Adrenal gland (tissue), 12 donors: ENCODE results near the gene SRSF12. TPM values are rescaled to one million over a fixed set of nuclear protein-coding genes. Genes with fewer than 3 reads are reported as not detected.
"Not testable (repeated sequence)": the region's sequence is repeated elsewhere in the genome, so short reads cannot be mapped to it uniquely, and the experiment has no call there.

Source experiments
- DNase-seq, 7 donors: peaks; one replicate each; pipeline ENCODE4 v3.0.0-alpha.2; 2019 to 2020
- H3K27ac ChIP-seq, 5 donors: fragments of 200-600 bp; sonication (generic) in 4 of 5; 1 replicate in 3 of 5; 2 replicates in 2 of 5; pipeline versions ENCODE4 v1.5.1 to v1.8.0; 2016 to 2020; ENCODE audit warnings: mild to moderate bottlenecking in 1 of 5
- H3K27me3 ChIP-seq: fragments of 200-600 bp; 2 replicates; pipeline ENCODE4 v1.8.0; 2021
- H3K36me3 ChIP-seq, 2 donors: fragments of 200-600 bp; replicated peaks in 1 of 2; 1 replicate in 1 of 2; 2 replicates in 1 of 2; pipeline versions ENCODE4 v1.5.1 to v1.8.0; 2018 to 2022
- H3K4me1 ChIP-seq, 2 donors: fragments of 200-600 bp; replicated peaks in 1 of 2; 1 replicate in 1 of 2; 2 replicates in 1 of 2; pipeline versions ENCODE4 v1.5.1 to v1.8.0; 2018 to 2021
- H3K4me3 ChIP-seq, 4 donors: fragments of 200-600 bp; sonication (generic) in 3 of 4; one replicate each; pipeline ENCODE4 v1.5.1; 2016 to 2018
- H3K9me3 ChIP-seq, 3 donors: fragments of 200-600 bp; sonication (generic) in 1 of 3; replicated peaks in 1 of 3; 1 replicate in 2 of 3; 2 replicates in 1 of 3; pipeline versions ENCODE4 v1.5.1 to v1.8.0; 2016 to 2021
- CTCF ChIP-seq, 6 experiments: fragments of 450-650 bp in 4 of 6; fragments of 200-600 bp in 2 of 6; sonication (generic) in 1 of 6; IDR thresholded peaks; 1 replicate in 5 of 6; 2 replicates in 1 of 6; pipeline versions ENCODE4 v1.5.1 to v1.8.0; 2016 to 2021; ENCODE audit warnings: antibody characterized with exemption in 6 of 6, mild to moderate bottlenecking in 2 of 6, moderate library complexity in 1 of 6
- POLR2A ChIP-seq, 2 donors: fragments of 450-650 bp; IDR thresholded peaks; one replicate each; pipeline ENCODE4 v1.6.1; 2017; ENCODE audit warnings: antibody characterized with exemption in 2 of 2, mild to moderate bottlenecking in 2 of 2, moderate library complexity in 1 of 2
- WGBS, 4 donors: extraction: QIAGEN DNeasy Blood & Tissue Kit in 2 of 4; methylation state at CpG; one replicate each; pipeline versions ENCODE4 v1.1.5 to v1.1.7; 2013 to 2017; 5-methylcytosine and 5-hydroxymethylcytosine counted together
- intact Hi-C, 2 donors: fragments of 100-400 bp; cut with DNase I; formaldehyde crosslinking; loops; one replicate each; pipeline versions ENCODE4 v1.14.1 to v1.15.0; 2022 to 2023
- polyA plus RNA-seq, 3 donors: library from polyadenylated mRNA; stranded (reverse); fragments of 200-250 nt in 2 of 3; fragments of 350-450 nt in 1 of 3; fragmentation: Illumina TruSeq in 1 of 3; extraction: RNeasy Lipid Tissue Mini Kit (QIAGEN cat#74804) in 1 of 3; gene quantifications; one replicate each; pipeline ENCODE4 v1.2.3, GENCODE V29; 2013 to 2014
- total RNA-seq, 9 donors: library from RNA; depleted of rRNA in 4 of 9; stranded (reverse); fragments of >200 nt in 4 of 9; fragments of 120-200 nt in 1 of 9; fragmentation: NEBNext Ultra II Directional in 1 of 9; extraction: Animal tissue kit (Norgen Biotek cat#: 25700) in 1 of 9; gene quantifications; one replicate each; pipeline versions ENCODE4 v1.1.0 to v1.2.4, GENCODE V29; 2013 to 2023
- donor health status: healthy with polysubstance abuse.
- donor health status: Bipolar disorder and iron deficiency.
- donor health status: DM: yes; HTN: yes; CAD: no.
- donor health status: DM: no; HTN: no; CAD: no.
- donor health status: DM: no; HTN: no; CAD: no.
- donor health status: DM: yes; HTN: yes; CAD: no.

Gene SRSF12
- total and polyA plus RNA-seq, 12 donors: 0.26 to 2.2 (median 0.81) TPM; not detected in 1

- no peaks in the 10 kb centered on the region for H3K9me3 ChIP-seq
- intact Hi-C loops: no loop called here
- DNase-seq: no peak
- TF ChIP-seq POLR2A (IDR thresholded peaks at IDR 0.05) (no peak), CTCF (IDR thresholded peaks at IDR 0.05) (no peak)
- no peaks in the 10 kb centered on the region for H3K27me3 ChIP-seq
- no peak overlapping the region for H3K4me3 ChIP-seq
- no peaks in the 10 kb centered on the region for H3K36me3 ChIP-seq
- peaks cover 12 to 13% of the 10 kb centered on the region in 2 donors for H3K4me1 ChIP-seq
- H3K27ac ChIP-seq: peak overlapping the region in 1 of 5 donors; percentile 28
Measured at GRCh38 chr6:89067796-89068195, 50.1 kb downstream of the SRSF12 start.

GRCh38 chr6:89066940-89067646 lies 50.8 kb downstream of the SRSF12 start:
- DNase-seq: no peak
- Histone ChIP-seq H3K9me3 (no peaks in the 10 kb centered on the region), H3K4me1 (peaks cover 6 to 12% of the 10 kb centered on the region in 2 donors), H3K27ac (peak overlapping the region in 1 of 5 donors; percentile 28), H3K36me3 (no peaks in the 10 kb centered on the region), H3K4me3 (no peak overlapping the region), H3K27me3 (no peaks in the 10 kb centered on the region)
- 63 to 82% (median 69%) methylated on average over 4 of the region's 4 CpGs for WGBS, 4 donors
- intact Hi-C loops: no loop called here
- TF ChIP-seq POLR2A (IDR thresholded peaks at IDR 0.05) (no peak), CTCF (IDR thresholded peaks at IDR 0.05) (no peak)

GRCh38 chr6:89066121-89066520 lies 51.8 kb downstream of the SRSF12 start:
- DNase-seq, H3K27ac ChIP-seq, intact Hi-C loops, H3K4me3 ChIP-seq, H3K27me3 ChIP-seq, H3K36me3 ChIP-seq, H3K9me3 ChIP-seq: not testable (repeated sequence)
- 86 to 89% (median 88%) methylated on average over 9 of the region's 9 CpGs for WGBS, 4 donors
- peaks cover 6 to 12% of the 10 kb centered on the region in 2 donors for H3K4me1 ChIP-seq

- H3K9me3 ChIP-seq, H3K36me3 ChIP-seq, intact Hi-C loops, H3K27me3 ChIP-seq, H3K4me3 ChIP-seq, DNase-seq, H3K27ac ChIP-seq: not testable (repeated sequence)
- 91 to 100% (median 96%) methylated on average over 6 to 22 of the region's 22 CpGs for WGBS, 4 donors
- H3K4me1 ChIP-seq: peaks cover 6 to 10% of the 10 kb centered on the region in 2 donors
Measured at GRCh38 chr6:89064931-89065330, 52.9 kb downstream of the SRSF12 start.

- Histone ChIP-seq H3K4me3 (no peak overlapping the region), H3K36me3 (no peaks in the 10 kb centered on the region), H3K4me1 (peaks cover 6 to 7% of the 10 kb centered on the region in 2 donors), H3K9me3 (no peaks in the 10 kb centered on the region), H3K27me3 (no peaks in the 10 kb centered on the region), H3K27ac (no peak overlapping the region)
- intact Hi-C loops: no loop called here
- 76 to 86% (median 79%) methylated on average over 1 of the region's 1 CpG for whole genome bisulfite sequencing, 4 donors
- DNase-seq: no peak
- no peak for TF ChIP-seq CTCF (IDR thresholded peaks at IDR 0.05)
- no peak for TF ChIP-seq POLR2A (IDR thresholded peaks at IDR 0.05)
Measured at GRCh38 chr6:89063881-89064280, 54.0 kb downstream of the SRSF12 start.
